GM21360 (cell line): ENCODE results near the gene VLDLR.

Source experiments
- ATAC-seq: cut with Tn5 transposase; IDR thresholded peaks from one replicate; pipeline ENCODE4 v1.9.1; 2021; ENCODE audit warnings: mild to moderate bottlenecking, moderate library complexity; ENCODE audit not compliant: unreplicated experiment

Gene VLDLR

DNA sequence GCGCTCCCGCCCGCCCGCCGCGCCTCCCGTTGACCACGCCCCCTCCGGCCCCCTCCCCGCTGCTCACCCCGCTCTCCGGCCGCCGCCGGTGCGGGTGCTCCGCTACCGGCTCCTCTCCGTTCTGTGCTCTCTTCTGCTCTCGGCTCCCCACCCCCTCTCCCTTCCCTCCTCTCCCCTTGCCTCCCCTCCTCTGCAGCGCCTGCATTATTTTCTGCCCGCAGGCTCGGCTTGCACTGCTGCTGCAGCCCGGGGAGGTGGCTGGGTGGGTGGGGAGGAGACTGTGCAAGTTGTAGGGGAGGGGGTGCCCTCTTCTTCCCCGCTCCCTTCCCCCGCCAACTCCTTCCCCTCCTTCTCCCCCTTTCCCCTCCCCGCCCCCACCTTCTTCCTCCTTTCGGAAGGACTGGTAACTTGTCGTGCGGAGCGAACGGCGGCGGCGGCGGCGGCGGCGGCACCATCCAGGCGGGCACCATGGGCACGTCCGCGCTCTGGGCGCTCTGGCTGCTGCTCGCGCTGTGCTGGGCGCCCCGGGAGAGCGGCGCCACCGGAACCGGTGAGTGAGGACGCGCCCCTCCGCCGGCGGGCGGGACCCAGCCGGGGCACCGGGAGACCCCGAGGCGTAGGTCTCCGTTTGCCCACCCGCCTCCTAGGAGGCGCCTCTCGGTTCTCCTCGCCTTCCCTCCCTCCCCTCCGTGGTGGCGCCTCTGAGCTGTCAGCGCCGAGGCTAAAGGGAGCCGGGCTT lies at the start of gene VLDLR:
Gene VLDLR (plus strand): TSS at position 66 of the 739 bp plus-strand sequence. CDS start 403 bp downstream, at position 469.
- ATAC-seq: peak; percentile 44

DNA sequence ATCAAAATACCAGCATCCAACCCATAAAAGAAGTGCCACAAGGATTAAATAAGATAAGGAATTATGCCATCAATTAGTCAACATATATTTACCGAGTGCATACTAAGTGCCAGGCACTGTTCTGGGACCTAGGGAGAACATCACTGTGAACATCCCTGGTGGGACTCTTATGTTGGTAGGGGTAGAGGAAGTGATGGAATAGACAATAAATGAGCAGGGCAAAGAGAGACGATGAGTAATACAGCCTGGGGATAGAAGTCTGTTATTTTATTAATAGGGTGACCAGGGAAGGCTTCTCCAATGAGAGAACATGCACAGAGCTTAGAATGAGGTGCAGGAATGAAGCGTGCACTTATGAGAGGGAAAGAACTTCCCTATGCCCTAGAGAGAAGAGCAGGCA lies 47.4 kb upstream of the VLDLR start:
- ATAC-seq: no peak

DNA sequence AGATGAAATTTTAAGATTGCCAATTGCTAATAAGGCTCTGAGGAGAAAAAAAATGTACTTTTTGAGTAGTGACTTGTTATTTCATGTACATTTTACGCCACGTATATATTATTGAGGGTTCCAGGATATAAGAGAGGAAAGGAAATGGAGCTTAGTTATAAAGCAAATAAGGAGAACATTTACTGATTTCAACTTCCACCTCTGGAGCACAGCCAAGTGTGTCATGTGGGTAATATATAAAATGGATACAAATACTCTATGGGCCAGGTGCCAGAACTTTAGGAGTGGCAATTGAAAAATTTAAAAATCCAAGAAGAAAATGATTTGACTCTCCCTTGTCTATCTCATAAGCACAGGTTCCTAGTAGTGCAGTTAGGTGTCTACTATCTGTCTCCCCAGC lies 45.0 kb upstream of the VLDLR start:
- no peak for ATAC-seq

DNA sequence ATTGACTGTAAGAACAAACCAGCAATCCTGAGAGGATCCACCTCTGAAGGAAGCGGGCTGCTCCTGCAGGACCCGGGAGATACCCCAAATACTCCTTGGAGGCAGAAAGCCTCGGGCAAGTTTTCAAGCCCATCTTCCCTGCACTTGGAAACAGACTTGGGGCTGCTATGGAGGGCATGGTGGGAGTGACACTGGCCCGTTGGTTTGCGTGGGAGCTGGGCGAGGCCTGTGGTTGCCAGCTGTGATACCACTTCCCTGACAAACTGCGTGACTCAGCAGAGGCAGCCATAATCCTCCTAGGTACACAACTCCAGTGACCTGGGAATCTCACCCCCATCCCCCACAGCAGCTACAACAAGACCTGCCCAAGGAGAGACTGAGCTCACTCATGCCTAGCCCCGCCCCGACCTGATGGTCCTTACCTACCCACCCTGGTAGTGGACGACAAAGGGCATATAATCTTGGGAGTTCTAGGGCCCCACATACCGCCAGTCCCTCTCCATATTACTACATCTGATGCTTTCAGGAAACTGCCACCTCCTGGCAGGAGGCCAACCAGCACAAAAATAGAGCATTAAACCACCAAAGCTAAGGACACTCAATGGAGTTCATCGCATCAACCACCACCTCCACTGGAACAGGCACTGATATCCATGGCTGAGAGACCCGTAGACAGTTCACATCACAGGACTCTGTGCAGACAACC lies 38.1 kb upstream of the VLDLR start:
- ATAC-seq: no peak

DNA sequence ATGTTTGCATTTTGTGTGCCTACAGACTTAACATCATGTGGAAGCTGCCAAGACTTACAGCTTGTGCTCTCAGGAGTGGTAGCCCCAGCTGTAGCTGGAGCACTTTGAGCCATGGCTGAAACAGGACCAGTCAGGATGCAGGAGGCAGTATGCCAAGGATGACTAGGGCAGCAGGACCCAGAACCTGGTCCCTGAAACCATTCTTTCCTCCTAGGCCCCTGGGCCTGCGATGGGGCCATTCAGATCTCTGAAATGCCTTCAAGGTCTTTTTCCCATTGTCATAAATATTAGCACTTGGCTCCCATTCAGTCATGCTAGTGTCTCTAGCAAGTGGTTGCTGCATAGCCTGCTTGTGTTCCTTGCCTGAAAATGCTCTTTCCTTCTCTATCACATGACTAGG lies 29.6 kb upstream of the VLDLR start:
- ATAC-seq: no peak

DNA sequence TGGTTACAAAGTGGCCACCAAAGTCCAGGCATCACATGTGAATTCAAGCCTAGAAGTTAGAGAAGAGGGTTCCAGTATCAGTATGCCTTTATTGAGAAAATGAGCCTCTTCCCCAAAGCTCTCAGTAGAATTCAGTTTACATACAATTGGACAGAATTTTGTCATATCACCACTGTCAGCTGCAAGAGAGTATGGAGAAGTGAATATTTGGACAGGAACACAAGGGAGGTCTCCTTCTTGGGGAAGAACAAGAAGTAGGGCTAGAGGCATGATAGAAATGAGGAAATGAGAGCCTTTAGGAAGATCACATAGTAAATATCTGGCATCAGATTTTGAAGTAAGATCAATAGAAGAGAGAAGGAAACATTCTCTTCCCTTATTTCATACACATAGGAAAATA lies 27.8 kb upstream of the VLDLR start:
- no peak for ATAC-seq

DNA sequence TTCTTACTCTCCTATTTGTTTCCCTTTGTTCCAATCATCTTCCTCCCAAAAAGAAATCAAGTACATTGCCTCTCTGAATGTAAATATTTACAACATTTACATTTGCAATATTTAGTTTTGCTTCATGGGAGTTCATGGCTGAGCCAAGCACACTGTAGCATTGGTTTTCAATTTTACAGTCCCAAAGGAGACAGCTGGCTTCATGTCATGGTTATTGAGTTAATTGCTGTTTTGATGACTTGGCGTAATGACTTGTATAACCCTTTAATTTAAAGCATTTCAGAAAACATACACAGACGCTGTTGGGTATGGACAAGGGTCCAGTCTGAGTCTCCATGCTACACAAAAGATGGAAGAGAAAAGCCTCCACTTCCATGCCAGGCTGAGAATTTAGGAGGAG lies 25.6 kb upstream of the VLDLR start:
- ATAC-seq: no peak

DNA sequence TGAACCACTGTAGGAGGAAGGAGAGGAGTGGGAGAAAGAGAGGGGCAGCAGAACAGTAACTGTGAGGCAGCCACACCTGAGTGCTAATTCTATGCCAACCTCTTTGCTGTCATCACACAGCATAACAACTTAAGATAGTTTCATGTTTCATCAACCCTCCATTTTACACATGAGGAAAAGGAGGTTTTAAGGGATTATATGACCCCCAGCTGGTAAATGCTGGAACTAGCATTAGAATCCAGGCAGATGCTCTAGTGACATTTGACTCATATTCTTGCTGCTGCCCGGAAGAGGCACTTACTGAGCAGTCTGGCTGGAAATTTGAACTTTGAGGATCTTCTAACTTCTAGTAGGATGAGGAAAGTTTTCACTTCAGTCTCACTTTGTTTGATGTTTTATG lies 24.1 kb upstream of the VLDLR start:
- no peak for ATAC-seq

DNA sequence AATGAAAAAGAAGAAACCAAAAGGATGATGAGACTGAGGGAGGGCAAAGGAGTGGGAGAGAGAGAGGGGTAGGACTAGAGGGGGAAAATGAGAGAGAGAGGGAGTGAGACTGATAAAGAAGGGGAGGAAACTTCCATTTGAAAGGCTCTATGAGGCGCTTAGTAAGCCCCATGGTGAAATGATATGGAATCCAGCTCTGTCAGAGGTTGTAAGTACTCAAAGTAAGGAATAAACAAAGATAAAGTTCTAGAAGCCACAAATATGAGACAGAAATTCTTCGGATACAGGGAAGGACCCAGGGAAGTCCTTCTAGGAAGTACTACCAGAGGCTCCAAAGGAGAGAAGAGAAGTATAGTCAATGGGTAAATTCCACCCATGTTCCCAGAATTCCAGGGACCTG lies 21.7 kb upstream of the VLDLR start:
- no peak for ATAC-seq

DNA sequence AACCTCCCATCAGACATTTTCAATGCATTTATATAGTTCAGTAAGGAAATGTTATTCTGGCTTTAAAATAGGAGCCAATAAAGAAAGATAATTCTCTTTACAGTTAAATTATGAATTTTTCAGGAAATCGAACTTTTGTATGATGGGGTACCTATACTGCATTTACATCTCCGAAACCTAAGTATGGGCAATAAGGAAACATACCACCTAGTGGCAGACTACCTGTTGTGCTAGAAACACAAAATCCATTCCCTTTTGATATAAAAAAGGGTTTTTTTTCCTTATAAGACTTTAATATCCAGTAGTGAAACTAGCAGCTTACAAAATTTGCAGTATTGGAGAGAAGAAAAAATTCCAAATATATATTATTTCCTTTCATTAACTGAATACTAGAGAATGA lies 21.3 kb upstream of the VLDLR start:
- ATAC-seq: no peak

DNA sequence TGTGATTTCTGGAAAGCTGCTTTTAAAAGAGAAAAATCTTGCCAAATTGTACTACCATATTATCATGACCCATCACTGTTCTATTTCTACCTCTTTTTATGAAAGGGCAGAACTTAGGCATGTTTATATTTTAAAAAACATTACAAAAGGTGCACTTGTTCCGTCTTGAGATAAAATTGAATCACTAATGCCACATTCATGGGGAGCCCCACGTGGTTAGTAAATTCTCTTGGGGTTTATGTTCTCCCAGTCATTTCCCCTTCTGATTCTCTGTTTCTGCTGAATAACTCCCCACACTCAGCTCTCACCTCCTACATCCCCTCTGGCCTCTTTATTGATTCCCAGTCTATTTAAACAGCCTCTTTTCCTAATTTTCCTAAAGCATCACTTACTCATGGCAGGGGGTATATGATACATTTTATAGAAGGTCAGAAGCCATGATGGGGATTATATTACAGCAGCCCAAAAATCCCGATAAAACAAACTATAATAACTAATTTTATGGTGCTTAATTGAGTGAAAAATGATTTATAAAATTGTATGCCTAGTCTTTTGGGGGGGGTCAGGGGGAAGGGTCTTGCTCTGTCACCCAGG lies 19.7 kb upstream of the VLDLR start:
- no peak for ATAC-seq

DNA sequence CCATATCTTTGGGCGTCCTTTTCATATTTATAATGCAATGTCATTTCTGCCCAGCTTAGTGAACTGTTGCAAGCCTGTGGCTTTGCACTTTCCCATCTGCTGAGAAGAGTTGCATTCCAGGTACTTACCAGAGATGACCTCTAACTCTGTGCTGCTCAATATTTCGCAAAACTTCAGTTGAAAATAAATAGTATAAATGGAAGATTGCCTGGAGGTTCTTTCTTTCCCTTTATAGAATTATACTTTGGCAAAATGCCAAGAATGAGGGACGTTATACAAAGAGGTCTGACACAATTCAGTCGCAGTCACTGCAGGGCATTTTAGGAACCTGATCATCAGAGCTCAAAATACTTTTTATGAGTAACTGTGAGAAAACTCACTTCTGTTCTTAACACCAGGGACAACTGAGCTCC lies 18.9 kb upstream of the VLDLR start:
- peak; percentile 76 for ATAC-seq

DNA sequence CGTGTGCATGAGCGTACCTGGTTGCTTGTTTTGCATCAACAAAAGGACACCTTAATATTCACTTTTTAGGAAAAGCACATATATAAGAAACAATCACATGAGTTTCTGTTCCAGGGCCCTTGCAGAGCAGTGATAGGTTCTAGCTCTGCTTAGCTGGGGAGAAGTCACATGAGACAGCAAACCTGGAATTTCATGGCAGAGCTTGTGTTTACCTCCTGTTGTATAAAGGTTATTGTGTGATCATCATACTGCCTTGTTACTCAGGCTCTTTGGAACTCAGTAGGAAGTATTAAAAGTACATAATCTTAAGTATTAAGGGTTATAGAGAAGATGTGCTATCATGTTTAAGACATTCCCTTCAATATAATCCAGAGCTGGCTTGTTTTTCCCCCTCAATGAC lies 18.0 kb upstream of the VLDLR start:
- ATAC-seq: no peak

DNA sequence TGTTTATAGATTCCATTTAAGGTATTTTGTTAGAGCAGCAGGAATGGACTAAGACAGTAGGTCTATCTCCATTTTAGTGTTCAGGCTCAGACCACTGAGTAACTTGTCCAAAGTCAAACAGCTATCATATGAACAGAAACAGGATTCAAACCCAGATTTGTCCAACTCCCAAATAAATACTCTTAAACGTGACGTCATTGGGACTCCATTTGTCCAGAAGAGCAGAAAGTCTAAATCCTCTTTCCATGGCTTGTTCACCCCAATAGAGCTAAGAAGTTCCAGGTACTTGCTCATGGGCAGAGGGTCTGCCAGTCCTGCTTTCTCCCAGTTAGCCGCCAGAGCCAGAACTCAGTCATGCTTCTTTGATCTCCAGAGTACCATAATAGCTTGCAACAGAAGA lies 16.3 kb upstream of the VLDLR start:
- ATAC-seq: no peak

DNA sequence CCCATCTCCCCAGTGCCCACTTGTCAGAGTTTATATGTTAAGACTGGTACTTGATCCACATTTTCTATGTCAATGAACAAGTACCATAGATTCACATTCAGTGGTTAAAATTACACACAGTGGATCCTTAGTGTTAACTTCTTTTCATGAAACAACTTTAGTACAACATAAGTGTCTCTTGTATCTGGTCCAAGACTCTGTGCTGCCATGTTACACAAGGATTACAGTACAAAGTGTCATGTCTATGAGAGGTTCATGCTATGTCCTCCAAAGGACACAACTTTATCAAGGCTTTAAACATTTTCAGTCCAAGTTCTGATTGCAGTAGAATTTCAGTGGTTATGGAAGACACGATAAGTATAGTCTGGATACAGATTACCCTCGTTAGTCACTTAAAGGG lies 13.3 kb upstream of the VLDLR start:
- no peak for ATAC-seq

DNA sequence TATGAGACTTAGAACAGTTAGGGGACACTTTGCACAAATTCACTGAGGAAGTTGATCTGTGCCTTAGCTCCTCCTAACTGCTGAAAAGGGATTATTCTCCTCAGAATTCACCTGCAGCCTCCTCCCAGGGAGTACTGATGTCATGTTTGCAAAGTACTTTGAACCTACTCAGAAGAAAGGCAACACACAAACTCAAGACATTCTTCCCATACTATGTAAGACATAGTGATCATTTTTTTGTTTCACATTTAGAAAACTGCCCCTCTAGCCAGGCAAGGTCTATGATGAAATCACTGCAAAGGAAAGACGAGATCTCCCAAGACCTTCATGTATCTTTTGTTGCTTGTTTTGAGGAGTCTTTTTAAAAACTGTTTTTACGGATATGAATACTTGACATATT lies 10.6 kb upstream of the VLDLR start:
- no peak for ATAC-seq

DNA sequence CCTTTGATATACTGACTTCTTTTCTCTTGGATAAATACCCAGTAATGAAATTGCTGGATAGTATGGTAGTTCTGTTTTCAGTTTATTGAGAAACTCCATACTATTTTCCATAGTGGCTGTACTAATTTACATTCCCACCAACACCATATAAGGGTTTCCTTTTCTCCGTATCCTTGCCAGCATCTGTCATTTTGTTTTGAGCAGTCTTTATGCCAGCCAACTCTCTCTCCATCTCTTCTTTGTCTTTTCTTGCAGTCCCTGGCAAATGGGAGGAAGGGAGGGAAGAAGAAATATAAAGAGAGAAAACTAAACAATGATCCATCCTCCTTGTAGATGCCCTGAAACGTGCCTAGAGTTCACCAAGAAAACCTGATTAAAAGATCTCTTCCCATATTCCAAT lies 9.6 kb upstream of the VLDLR start:
- ATAC-seq: no peak

DNA sequence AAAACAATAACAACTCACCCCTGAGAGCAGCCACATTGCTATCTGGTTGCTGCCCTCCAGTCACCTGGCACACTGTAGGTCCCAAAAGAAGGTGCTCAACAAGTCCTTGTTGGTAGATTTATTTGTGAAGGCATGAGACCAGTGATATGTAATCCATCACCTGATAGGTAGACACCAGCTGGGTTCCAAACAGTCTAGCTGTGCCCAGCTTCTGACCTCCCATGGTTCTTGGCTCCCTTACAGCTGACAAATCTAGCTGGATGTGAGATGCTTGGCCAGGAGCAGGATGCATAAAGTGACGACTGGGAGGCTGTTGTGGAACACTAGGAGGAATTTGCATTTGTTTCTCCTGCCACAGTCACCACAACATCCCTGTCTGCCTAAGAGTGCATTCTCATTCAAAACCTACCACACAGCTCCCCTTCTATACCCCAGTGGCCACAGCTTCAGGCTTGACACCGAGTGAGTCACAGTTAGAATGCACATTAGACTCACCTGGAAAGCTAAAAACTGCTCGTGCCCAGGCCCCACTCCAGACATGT lies 7.8 kb upstream of the VLDLR start:
- ATAC-seq: no peak

DNA sequence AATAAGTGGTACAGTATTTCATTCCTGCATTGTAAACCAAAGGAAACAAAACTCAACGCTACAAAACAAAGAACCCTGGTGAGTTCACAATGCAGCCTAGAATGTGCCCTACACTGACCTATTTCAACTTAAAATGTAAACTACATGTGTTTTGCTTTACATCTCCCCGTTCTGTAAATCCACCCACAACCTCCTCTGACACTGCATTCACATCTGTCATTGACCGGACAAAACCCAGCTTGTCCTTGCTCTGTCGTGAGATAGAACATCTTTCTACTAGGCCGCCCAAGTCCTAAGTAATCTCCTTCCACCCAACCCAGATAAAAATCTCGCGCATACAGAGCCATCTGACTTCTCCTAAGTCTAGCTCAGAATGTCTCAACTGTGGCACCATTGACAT lies 6.1 kb upstream of the VLDLR start:
- ATAC-seq: no peak

DNA sequence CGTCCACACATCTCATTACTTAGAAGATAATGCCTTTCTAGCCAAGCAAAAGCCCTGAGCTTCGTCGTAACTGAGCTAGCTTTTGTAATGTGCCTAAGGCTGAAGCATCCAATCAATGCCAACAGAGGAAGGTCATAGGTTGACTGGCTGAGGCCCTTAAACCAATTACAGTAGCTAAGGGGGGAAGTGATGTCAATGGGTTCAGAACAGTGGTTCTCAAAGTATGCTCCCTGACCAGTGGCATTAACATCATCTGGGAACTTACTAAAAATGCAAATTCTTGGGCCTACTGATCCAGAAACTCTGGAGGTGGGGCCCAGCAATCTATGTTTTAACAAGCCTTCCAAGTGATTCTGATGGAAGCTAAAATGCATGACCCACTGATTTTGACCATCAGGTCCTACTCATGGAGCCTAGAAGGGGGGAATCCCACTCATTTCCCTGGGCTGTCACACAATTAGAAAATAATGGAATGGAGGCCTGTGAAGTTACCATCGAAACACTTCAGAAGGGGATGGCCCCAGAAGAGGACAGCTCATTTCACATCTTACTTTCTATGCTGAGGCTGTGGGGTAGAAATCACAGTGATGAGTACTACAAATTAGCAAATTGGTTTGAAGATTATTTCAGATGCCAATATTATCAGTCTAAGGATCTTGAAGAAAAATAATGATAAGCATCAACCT lies 4.8 kb upstream of the VLDLR start:
- ATAC-seq: no peak

DNA sequence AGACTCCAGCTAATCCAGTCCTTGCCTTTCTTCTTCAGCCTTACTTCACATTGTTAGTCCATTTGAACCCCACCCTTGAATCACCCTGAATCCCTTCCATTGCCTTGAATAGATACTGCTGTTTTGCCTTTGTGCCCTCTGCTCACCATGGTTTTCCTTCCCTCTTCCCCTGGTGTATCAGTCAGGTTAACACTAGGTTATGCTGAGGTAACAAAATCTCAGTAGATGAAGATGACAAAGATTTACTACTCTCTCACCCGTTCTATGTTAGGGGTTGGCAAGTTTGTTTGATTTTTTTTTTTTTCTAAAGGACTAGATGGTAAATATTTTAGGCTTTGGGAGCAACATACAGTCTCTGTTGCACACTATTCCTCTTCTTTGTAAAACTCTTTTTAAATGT lies 3.3 kb upstream of the VLDLR start:
- no peak for ATAC-seq
